Naive B cell (primary cell): ENCODE measurements around the gene SIK1. TPM values are rescaled to one million over a fixed set of nuclear protein-coding genes. Genes with fewer than 3 reads are reported as not detected.

ENCODE experiments used
- ATAC-seq, 2 donors: fragments of 150-1000 bp; cut with Tn5 transposase; 2 replicates each; pipeline ENCODE4 v1.10.0; 2021; ENCODE audit warnings: low read depth in 2 of 2, mild to moderate bottlenecking in 2 of 2, moderate library complexity in 2 of 2
- DNase-seq: peaks from one replicate; pipeline ENCODE4 v3.0.0; 2022
- H3K27ac Mint-ChIP-seq, 6 donors: one replicate each; pipeline ENCODE4 v1.8.0; 2020 to 2022; ENCODE audit warnings: mild to moderate bottlenecking in 6 of 6, mixed read lengths in 6 of 6, moderate library complexity in 5 of 6, inconsistent platforms in 2 of 6
- H3K27me3 Mint-ChIP-seq, 3 donors: one replicate each; pipeline ENCODE4 v1.8.0; 2021 to 2022; ENCODE audit warnings: mixed read lengths in 3 of 3, mild to moderate bottlenecking in 1 of 3
- H3K36me3 Mint-ChIP-seq, 2 donors: one replicate each; pipeline ENCODE4 v1.8.0; 2020 to 2022; ENCODE audit warnings: mixed read lengths in 2 of 2, inconsistent platforms in 1 of 2, mild to moderate bottlenecking in 1 of 2
- H3K4me1 Mint-ChIP-seq, 3 donors: one replicate each; pipeline ENCODE4 v1.8.0; 2020 to 2022; ENCODE audit warnings: mixed read lengths in 3 of 3, inconsistent platforms in 1 of 3, mild to moderate bottlenecking in 1 of 3, moderate library complexity in 1 of 3
- H3K4me3 Mint-ChIP-seq, 8 donors: one replicate each; pipeline ENCODE4 v1.8.0; 2020 to 2022; ENCODE audit warnings: mild to moderate bottlenecking in 8 of 8, mixed read lengths in 8 of 8, moderate library complexity in 8 of 8, inconsistent platforms in 2 of 8
- H3K9me3 Mint-ChIP-seq, 7 donors: one replicate each; pipeline ENCODE4 v1.8.0; 2020 to 2022; ENCODE audit warnings: mixed read lengths in 7 of 7, mild to moderate bottlenecking in 5 of 7, inconsistent platforms in 2 of 7, moderate library complexity in 1 of 7
- polyA plus RNA-seq, 6 donors: library from polyadenylated mRNA; unstranded; fragments of 300-500 nt; fragmentation: Illumina TruSeq; gene quantifications; one replicate each; pipeline ENCODE4 v1.2.3, GENCODE V29; 2021; ENCODE audit warnings: low read depth in 6 of 6

Gene SIK1
- polyA plus RNA-seq, 6 donors from 2014 or later: 2.1 to 6.6 (median 3.8) TPM

- Mint-ChIP-seq H3K4me1 (peaks cover 19 to 29% (median 28%) of the 10 kb centered on the region in 3 donors), H3K36me3 (no peaks in the 10 kb centered on the region), H3K27ac (peak overlapping the region in 5 of 6 donors; percentile 47 to 87 (median 70)), H3K4me3 (peak overlapping the region in 1 of 8 donors; percentile 3), H3K9me3 (no peaks in the 10 kb centered on the region), H3K27me3 (no peaks in the 10 kb centered on the region)
- no peak for DNase-seq
- no peak for ATAC-seq
These were observed 54.1 kb downstream of the SIK1 start for GRCh38 chr21:43372663-43373361.

- no peak overlapping the region for H3K4me3 Mint-ChIP-seq
- H3K27me3 Mint-ChIP-seq: no peaks in the 10 kb centered on the region
- DNase-seq (no peak), ATAC-seq (no peak)
- no peaks in the 10 kb centered on the region for H3K36me3 Mint-ChIP-seq
- peaks cover 24 to 33% (median 28%) of the 10 kb centered on the region in 3 donors for H3K4me1 Mint-ChIP-seq
- H3K9me3 Mint-ChIP-seq: no peaks in the 10 kb centered on the region
- H3K27ac Mint-ChIP-seq: peak overlapping the region in 2 of 6 donors; percentile 58 to 83
These were observed 55.1 kb downstream of the SIK1 start for GRCh38 chr21:43371786-43372185.

GRCh38 chr21:43370888-43371570, 55.9 kb downstream of the SIK1 start:
- Mint-ChIP-seq H3K27me3 (peaks cover 0 to 2% (median 0%) of the 10 kb centered on the region in 3 donors), H3K4me1 (peaks cover 23 to 29% (median 23%) of the 10 kb centered on the region in 3 donors), H3K9me3 (no peaks in the 10 kb centered on the region), H3K4me3 (no peak overlapping the region), H3K27ac (peak overlapping the region in 5 of 6 donors; percentile 33 to 89 (median 58)), H3K36me3 (no peaks in the 10 kb centered on the region)
- ATAC-seq (no peak), DNase-seq (no peak)

DNA sequence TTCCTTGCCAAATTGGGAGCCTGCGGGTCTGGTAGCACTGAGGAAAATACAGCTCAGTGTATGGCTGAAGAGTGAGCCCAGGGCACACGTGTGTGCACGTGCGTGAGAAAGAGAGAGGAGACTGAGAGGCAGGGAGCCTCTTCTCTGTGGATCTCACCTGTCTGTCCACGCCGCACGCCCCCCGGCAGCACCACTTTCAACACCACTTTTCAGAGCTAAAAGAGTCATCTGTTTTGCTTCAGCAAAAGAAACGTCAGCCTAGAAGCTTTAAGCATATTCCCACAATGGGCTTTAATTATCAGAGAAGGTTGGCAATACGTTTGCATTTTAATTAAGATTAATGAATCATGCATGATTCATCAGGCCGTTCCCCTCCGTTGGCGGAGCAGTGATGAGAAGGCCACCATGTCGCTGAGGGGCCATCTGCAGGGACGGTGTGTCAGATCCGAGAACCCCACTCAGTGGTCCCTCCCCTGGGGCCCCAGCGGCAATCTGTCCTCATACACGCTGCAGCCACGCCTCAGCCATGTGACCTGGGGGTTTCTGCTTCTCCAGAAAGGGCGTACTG, 56.8 kb downstream of the SIK1 start:
- H3K9me3 Mint-ChIP-seq: no peaks in the 10 kb centered on the region
- ATAC-seq (peak; percentile 67 to 70), DNase-seq (no peak)
- peaks cover 23 to 29% (median 24%) of the 10 kb centered on the region in 3 donors for H3K4me1 Mint-ChIP-seq
- H3K4me3 Mint-ChIP-seq: no peak overlapping the region
- H3K27me3 Mint-ChIP-seq: peaks cover 0 to 5% (median 0%) of the 10 kb centered on the region in 3 donors
- peak overlapping the region in 4 of 6 donors; percentile 58 to 89 (median 83) for H3K27ac Mint-ChIP-seq
- H3K36me3 Mint-ChIP-seq: no peaks in the 10 kb centered on the region

DNA sequence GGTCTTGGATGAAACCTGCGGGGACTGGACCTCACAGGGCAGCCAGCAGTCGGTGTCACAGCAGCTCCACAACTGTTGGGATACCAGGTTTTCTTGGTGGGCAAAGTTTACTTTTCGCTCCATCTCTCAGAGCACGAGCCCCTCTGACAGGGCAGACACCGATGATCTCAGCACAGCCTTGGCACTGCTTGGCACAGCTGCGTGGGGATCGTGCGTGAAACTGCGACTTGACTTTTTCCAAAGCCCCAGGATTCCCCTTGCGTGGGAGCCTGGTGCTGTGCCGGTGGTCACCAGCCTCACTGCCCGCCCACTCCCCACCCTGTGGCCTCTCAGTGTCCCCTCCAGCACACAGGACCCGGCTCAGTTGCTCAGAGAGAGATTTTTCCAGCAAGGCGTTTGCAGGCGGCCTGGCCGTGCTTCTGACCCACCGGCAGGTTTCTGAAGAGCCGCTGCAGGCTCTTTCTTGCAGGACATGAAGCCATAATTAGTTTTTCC, 57.3 kb downstream of the SIK1 start:
- ATAC-seq: no peak
- H3K36me3 Mint-ChIP-seq: no peaks in the 10 kb centered on the region
- no peak overlapping the region for H3K4me3 Mint-ChIP-seq
- H3K4me1 Mint-ChIP-seq: peaks cover 19 to 26% (median 19%) of the 10 kb centered on the region in 3 donors
- H3K9me3 Mint-ChIP-seq: no peaks in the 10 kb centered on the region
- H3K27ac Mint-ChIP-seq: peak overlapping the region in 2 of 6 donors; percentile 29 to 79
- H3K27me3 Mint-ChIP-seq: peaks cover 0 to 5% (median 0%) of the 10 kb centered on the region in 3 donors
- no peak for DNase-seq

GRCh38 chr21:43369124-43369523, 57.8 kb downstream of the SIK1 start:
- ATAC-seq: peak; percentile 23 to 62
- Mint-ChIP-seq H3K4me1 (peaks cover 17 to 24% (median 20%) of the 10 kb centered on the region in 3 donors), H3K27ac (peak overlapping the region in 3 of 6 donors; percentile 70 to 79 (median 70)), H3K9me3 (no peaks in the 10 kb centered on the region), H3K36me3 (no peaks in the 10 kb centered on the region), H3K4me3 (no peak overlapping the region), H3K27me3 (peaks cover 0 to 5% (median 0%) of the 10 kb centered on the region in 3 donors)
- DNase-seq: no peak

DNA sequence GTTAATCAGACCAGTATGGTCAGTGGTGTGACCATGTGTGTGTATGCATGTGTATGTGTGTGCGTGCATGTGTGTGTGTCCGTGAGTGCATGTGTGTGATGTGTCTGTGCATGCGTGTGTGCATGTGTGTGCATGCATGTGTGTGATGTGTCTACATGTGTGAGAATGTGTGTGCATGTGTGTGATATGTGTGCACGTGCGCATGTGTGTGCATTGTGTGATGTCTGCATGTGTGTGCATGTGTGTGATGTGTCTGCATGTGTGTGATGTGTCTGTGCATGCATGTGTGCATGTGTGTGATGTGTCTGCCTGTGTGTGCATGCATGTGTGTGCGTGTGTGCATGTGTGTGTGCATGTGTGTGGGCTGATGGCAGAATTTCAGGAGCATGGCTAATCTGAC, 58.2 kb downstream of the SIK1 start:
- no peaks in the 10 kb centered on the region for H3K36me3 Mint-ChIP-seq
- H3K9me3 Mint-ChIP-seq: no peaks in the 10 kb centered on the region
- peaks cover 0 to 5% (median 0%) of the 10 kb centered on the region in 3 donors for H3K27me3 Mint-ChIP-seq
- peaks cover 17 to 24% (median 21%) of the 10 kb centered on the region in 3 donors for H3K4me1 Mint-ChIP-seq
- DNase-seq (no peak), ATAC-seq (no peak)
- H3K4me3 Mint-ChIP-seq: peak overlapping the region in 1 of 8 donors; percentile 9
- H3K27ac Mint-ChIP-seq: peak overlapping the region in 3 of 6 donors; percentile 45 to 79 (median 70)

DNA sequence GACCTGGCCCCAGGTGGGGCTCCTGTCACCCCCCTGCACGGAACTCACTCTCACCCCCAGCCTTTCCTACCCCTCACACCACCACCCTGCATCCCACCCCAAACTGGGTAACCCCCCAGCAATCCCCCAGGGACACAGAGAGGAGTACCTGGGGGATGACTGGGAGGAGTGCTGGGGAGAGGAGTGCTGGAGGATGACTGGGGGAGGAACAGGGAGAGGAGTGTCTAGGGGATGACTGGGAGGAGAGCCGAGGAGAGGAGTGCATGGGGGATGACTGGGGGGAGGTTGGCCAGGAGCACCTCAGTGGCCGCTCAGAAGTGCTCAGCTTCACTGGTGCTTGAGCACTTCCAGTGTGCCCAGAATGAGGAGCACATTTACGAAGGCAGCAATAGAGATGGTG, 59.1 kb downstream of the SIK1 start:
- peaks cover 0 to 5% (median 0%) of the 10 kb centered on the region in 3 donors for H3K27me3 Mint-ChIP-seq
- DNase-seq (no peak), ATAC-seq (no peak)
- H3K4me3 Mint-ChIP-seq: no peak overlapping the region
- H3K9me3 Mint-ChIP-seq: no peaks in the 10 kb centered on the region
- no peaks in the 10 kb centered on the region for H3K36me3 Mint-ChIP-seq
- peak overlapping the region in 3 of 6 donors; percentile 73 to 96 (median 84) for H3K27ac Mint-ChIP-seq
- peaks cover 19 to 27% (median 23%) of the 10 kb centered on the region in 3 donors for H3K4me1 Mint-ChIP-seq

- H3K9me3 Mint-ChIP-seq: no peaks in the 10 kb centered on the region
- DNase-seq (no peak), ATAC-seq (no peak)
- peak overlapping the region in 3 of 6 donors; percentile 86 to 96 (median 91) for H3K27ac Mint-ChIP-seq
- peaks cover 25 to 29% (median 27%) of the 10 kb centered on the region in 3 donors for H3K4me1 Mint-ChIP-seq
- no peaks in the 10 kb centered on the region for H3K36me3 Mint-ChIP-seq
- no peak overlapping the region for H3K4me3 Mint-ChIP-seq
- peaks cover 0 to 5% (median 0%) of the 10 kb centered on the region in 3 donors for H3K27me3 Mint-ChIP-seq
These were observed 59.6 kb downstream of the SIK1 start for GRCh38 chr21:43367296-43367695.

- Mint-ChIP-seq H3K4me3 (no peak overlapping the region), H3K27me3 (peaks cover 0 to 5% (median 0%) of the 10 kb centered on the region in 3 donors), H3K27ac (peak overlapping the region in 4 of 6 donors; percentile 34 to 96 (median 81)), H3K36me3 (no peaks in the 10 kb centered on the region), H3K4me1 (peaks cover 30 to 35% (median 33%) of the 10 kb centered on the region in 3 donors), H3K9me3 (no peaks in the 10 kb centered on the region)
- ATAC-seq (no peak), DNase-seq (no peak)
These were observed 60.3 kb downstream of the SIK1 start for GRCh38 chr21:43366656-43367055.

DNA sequence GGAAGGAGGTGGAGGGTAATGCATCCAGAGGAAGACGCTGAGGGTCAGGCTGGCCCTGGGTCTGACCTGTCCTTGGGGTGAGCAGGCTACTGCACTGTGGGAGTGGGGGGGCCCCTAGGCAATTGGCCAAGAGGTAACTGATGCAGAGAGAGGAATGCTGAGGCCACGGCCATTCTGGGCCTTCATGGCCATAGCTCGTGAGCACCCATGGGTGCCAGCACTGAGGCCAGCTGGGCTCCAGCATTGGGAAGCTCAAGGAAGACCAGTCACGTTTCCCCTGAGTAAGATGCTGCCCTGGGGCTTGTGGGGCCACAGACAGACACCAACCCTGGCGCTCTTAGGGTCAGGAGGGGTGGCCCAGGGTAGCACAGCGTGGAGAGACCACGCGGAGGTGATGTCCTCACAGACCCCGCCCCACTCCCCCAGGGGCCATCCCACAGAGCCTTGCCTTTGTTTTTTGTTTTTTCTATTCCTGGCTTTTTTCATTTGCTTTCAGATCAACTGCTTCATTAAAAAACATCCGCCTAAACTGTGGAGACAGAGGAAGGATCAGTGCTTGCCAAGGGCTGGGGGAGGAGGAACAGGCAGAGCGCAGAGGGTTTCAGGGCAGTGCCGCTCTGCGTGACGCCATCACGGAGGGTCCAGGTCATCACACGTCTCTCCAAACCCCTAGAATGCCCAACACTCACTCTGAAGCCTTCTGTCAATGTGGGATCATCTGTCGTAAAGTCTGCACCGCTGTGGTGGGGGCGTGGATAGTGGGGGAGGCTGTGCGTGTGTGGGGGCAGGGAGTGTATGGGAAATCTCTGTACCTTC, 61.1 kb downstream of the SIK1 start:
- no peaks in the 10 kb centered on the region for H3K36me3 Mint-ChIP-seq
- ATAC-seq (no peak), DNase-seq (no peak)
- H3K9me3 Mint-ChIP-seq: no peaks in the 10 kb centered on the region
- H3K27me3 Mint-ChIP-seq: peaks cover 0 to 5% (median 0%) of the 10 kb centered on the region in 3 donors
- peak overlapping the region in 2 of 8 donors; percentile 42 to 61 for H3K4me3 Mint-ChIP-seq
- H3K27ac Mint-ChIP-seq: peak overlapping the region in 5 of 6 donors; percentile 84 to 96 (median 89)
- peaks cover 35 to 42% (median 41%) of the 10 kb centered on the region in 3 donors for H3K4me1 Mint-ChIP-seq

- ATAC-seq (no peak), DNase-seq (no peak)
- H3K9me3 Mint-ChIP-seq: no peaks in the 10 kb centered on the region
- H3K27ac Mint-ChIP-seq: peak overlapping the region in 5 of 6 donors; percentile 65 to 96 (median 87)
- H3K36me3 Mint-ChIP-seq: no peaks in the 10 kb centered on the region
- H3K27me3 Mint-ChIP-seq: peaks cover 0 to 5% (median 0%) of the 10 kb centered on the region in 3 donors
- H3K4me1 Mint-ChIP-seq: peaks cover 36 to 43% (median 38%) of the 10 kb centered on the region in 3 donors
- H3K4me3 Mint-ChIP-seq: peak overlapping the region in 2 of 8 donors; percentile 36 to 74
These were observed 62.0 kb downstream of the SIK1 start for GRCh38 chr21:43364851-43365424.
